GM23338 (cell line): ENCODE measurements around the gene SMOC1.

Source experiments
- CREB1 ChIP-seq: fragments of 250-450 bp; sonication (Bioruptor Pico); IDR thresholded peaks from 2 replicates; pipeline ENCODE4 v1.5.0; 2020; ENCODE audit warnings: low read depth, mild to moderate bottlenecking, moderate library complexity
- CTCF ChIP-seq, 2 experiments: fragments of 200-600 bp in 1 of 2; sonication (generic) in 1 of 2; conservative IDR thresholded peaks; 2 replicates each; pipeline versions ENCODE4 v1.5.1 to v1.6.1; 2016 to 2017; ENCODE audit warnings: antibody characterized with exemption in 2 of 2, low read depth in 2 of 2, mild to moderate bottlenecking in 2 of 2, moderate library complexity in 1 of 2
- EZH2 ChIP-seq: fragments of 200-600 bp; sonication (generic); IDR thresholded peaks from one replicate; pipeline ENCODE4 v1.8.0; 2017; ENCODE audit warnings: antibody characterized with exemption, mild to moderate bottlenecking, low read depth; ENCODE audit not compliant: unreplicated experiment
- EZH2phosphoT487 ChIP-seq: fragments of 200-600 bp; sonication (generic); IDR thresholded peaks from one replicate; pipeline ENCODE4 v1.8.1; 2018; ENCODE audit warnings: antibody characterized with exemption; ENCODE audit not compliant: unreplicated experiment
- JUNB ChIP-seq: IDR thresholded peaks from one replicate; pipeline ENCODE4 v1.6.1; 2016; ENCODE audit warnings: antibody characterized with exemption; ENCODE audit not compliant: unreplicated experiment
- NANOG ChIP-seq: IDR thresholded peaks from 2 replicates; pipeline ENCODE4 v1.6.1; 2016; ENCODE audit warnings: antibody characterized with exemption, borderline replicate concordance
- POLR2AphosphoS5 ChIP-seq: IDR thresholded peaks from 2 replicates; pipeline ENCODE4 v1.6.1; 2016; ENCODE audit warnings: antibody characterized with exemption, low read depth
- STAT1 ChIP-seq: IDR thresholded peaks from one replicate; pipeline ENCODE4 v1.6.1; 2016; ENCODE audit warnings: antibody characterized with exemption; ENCODE audit not compliant: unreplicated experiment
- ZNF114 ChIP-seq: fragments of 250-450 bp; sonication (Bioruptor Pico); IDR thresholded peaks from 2 replicates; pipeline ENCODE4 v1.5.0; 2020; ENCODE audit warnings: mild to moderate bottlenecking, moderate library complexity
- ZNF331 ChIP-seq: fragments of 250-450 bp; sonication (Bioruptor Pico); IDR thresholded peaks from 2 replicates; pipeline ENCODE4 v1.5.0; 2020; ENCODE audit warnings: low read depth, mild to moderate bottlenecking, moderate library complexity
- TF ChIP-seq, protein P1 (sequence below): IDR thresholded peaks from one replicate; pipeline ENCODE4 v1.6.1; 2018; ENCODE audit warnings: antibody characterized with exemption; ENCODE audit not compliant: unreplicated experiment
- TF ChIP-seq, protein P2 (sequence below): IDR thresholded peaks from 2 replicates; pipeline ENCODE4 v1.6.1; 2016; ENCODE audit warnings: antibody characterized with exemption
- TF ChIP-seq, protein P3 (sequence below): fragments of 250-450 bp; sonication (Bioruptor Pico); IDR thresholded peaks from 2 replicates; pipeline ENCODE4 v1.5.0; 2020; ENCODE audit warnings: mild to moderate bottlenecking, moderate library complexity

DNA sequence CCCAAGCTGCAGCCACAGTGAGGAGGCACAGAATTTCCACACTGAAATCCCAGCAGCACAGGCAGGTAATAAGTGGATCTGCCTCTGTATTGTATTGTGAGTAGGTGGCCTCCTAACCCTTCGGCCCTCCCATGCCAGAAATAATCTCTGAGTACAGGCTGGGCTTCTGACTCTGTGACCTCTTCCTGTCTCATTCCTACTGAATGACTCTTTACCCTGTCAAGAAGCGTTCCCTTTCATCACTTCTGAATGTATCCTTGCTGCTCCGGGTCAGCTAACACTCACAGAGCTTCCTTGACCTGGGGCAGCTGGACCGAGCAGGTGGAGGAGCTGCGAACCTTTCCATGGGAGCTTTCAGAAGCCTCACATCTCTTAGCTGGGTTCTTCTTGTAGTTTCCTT, 190.0 kb downstream of the SMOC1 start:
- TF ChIP-seq CTCF (conservative IDR thresholded peaks at IDR 0.05; ENCODE audit: low read depth in 2 of 2) = no peak
- no peak for TF ChIP-seq POLR2AphosphoS5
- no peak for TF ChIP-seq JUNB
- no peak for TF ChIP-seq ZNF114 (CRISPR knock-in tag)
- no peak for TF ChIP-seq CREB1 (CRISPR knock-in tag)
- no peak for TF ChIP-seq EZH2
- TF ChIP-seq EZH2phosphoT487 = no peak
- TF ChIP-seq, protein P1, sequence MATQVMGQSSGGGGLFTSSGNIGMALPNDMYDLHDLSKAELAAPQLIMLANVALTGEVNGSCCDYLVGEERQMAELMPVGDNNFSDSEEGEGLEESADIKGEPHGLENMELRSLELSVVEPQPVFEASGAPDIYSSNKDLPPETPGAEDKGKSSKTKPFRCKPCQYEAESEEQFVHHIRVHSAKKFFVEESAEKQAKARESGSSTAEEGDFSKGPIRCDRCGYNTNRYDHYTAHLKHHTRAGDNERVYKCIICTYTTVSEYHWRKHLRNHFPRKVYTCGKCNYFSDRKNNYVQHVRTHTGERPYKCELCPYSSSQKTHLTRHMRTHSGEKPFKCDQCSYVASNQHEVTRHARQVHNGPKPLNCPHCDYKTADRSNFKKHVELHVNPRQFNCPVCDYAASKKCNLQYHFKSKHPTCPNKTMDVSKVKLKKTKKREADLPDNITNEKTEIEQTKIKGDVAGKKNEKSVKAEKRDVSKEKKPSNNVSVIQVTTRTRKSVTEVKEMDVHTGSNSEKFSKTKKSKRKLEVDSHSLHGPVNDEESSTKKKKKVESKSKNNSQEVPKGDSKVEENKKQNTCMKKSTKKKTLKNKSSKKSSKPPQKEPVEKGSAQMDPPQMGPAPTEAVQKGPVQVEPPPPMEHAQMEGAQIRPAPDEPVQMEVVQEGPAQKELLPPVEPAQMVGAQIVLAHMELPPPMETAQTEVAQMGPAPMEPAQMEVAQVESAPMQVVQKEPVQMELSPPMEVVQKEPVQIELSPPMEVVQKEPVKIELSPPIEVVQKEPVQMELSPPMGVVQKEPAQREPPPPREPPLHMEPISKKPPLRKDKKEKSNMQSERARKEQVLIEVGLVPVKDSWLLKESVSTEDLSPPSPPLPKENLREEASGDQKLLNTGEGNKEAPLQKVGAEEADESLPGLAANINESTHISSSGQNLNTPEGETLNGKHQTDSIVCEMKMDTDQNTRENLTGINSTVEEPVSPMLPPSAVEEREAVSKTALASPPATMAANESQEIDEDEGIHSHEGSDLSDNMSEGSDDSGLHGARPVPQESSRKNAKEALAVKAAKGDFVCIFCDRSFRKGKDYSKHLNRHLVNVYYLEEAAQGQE = no peak
- TF ChIP-seq, protein P2, sequence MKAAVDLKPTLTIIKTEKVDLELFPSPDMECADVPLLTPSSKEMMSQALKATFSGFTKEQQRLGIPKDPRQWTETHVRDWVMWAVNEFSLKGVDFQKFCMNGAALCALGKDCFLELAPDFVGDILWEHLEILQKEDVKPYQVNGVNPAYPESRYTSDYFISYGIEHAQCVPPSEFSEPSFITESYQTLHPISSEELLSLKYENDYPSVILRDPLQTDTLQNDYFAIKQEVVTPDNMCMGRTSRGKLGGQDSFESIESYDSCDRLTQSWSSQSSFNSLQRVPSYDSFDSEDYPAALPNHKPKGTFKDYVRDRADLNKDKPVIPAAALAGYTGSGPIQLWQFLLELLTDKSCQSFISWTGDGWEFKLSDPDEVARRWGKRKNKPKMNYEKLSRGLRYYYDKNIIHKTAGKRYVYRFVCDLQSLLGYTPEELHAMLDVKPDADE = no peak
- no peak for TF ChIP-seq ZNF331 (CRISPR knock-in tag)
- TF ChIP-seq STAT1 = no peak
- no peak for TF ChIP-seq NANOG
- TF ChIP-seq, protein P3, sequence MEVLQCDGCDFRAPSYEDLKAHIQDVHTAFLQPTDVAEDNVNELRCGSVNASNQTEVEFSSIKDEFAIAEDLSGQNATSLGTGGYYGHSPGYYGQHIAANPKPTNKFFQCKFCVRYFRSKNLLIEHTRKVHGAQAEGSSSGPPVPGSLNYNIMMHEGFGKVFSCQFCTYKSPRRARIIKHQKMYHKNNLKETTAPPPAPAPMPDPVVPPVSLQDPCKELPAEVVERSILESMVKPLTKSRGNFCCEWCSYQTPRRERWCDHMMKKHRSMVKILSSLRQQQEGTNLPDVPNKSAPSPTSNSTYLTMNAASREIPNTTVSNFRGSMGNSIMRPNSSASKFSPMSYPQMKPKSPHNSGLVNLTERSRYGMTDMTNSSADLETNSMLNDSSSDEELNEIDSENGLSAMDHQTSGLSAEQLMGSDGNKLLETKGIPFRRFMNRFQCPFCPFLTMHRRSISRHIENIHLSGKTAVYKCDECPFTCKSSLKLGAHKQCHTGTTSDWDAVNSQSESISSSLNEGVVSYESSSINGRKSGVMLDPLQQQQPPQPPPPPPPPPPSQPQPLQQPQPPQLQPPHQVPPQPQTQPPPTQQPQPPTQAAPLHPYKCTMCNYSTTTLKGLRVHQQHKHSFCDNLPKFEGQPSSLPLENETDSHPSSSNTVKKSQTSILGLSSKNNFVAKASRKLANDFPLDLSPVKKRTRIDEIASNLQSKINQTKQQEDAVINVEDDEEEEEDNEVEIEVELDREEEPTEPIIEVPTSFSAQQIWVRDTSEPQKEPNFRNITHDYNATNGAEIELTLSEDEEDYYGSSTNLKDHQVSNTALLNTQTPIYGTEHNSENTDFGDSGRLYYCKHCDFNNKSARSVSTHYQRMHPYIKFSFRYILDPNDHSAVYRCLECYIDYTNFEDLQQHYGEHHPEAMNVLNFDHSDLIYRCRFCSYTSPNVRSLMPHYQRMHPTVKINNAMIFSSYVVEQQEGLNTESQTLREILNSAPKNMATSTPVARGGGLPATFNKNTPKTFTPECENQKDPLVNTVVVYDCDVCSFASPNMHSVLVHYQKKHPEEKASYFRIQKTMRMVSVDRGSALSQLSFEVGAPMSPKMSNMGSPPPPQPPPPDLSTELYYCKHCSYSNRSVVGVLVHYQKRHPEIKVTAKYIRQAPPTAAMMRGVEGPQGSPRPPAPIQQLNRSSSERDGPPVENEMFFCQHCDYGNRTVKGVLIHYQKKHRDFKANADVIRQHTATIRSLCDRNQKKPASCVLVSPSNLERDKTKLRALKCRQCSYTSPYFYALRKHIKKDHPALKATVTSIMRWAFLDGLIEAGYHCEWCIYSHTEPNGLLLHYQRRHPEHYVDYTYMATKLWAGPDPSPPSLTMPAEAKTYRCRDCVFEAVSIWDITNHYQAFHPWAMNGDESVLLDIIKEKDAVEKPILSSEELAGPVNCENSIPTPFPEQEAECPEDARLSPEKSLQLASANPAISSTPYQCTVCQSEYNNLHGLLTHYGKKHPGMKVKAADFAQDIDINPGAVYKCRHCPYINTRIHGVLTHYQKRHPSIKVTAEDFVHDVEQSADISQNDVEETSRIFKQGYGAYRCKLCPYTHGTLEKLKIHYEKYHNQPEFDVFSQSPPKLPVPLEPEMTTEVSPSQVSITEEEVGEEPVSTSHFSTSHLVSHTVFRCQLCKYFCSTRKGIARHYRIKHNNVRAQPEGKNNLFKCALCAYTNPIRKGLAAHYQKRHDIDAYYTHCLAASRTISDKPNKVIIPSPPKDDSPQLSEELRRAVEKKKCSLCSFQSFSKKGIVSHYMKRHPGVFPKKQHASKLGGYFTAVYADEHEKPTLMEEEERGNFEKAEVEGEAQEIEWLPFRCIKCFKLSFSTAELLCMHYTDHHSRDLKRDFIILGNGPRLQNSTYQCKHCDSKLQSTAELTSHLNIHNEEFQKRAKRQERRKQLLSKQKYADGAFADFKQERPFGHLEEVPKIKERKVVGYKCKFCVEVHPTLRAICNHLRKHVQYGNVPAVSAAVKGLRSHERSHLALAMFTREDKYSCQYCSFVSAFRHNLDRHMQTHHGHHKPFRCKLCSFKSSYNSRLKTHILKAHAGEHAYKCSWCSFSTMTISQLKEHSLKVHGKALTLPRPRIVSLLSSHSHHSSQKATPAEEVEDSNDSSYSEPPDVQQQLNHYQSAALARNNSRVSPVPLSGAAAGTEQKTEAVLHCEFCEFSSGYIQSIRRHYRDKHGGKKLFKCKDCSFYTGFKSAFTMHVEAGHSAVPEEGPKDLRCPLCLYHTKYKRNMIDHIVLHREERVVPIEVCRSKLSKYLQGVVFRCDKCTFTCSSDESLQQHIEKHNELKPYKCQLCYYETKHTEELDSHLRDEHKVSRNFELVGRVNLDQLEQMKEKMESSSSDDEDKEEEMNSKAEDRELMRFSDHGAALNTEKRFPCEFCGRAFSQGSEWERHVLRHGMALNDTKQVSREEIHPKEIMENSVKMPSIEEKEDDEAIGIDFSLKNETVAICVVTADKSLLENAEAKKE (CRISPR knock-in tag) = no peak
